HG03439 (cell line): Measurements from ENCODE around the gene VSTM4.

Experiments used
- ATAC-seq: cut with Tn5 transposase; IDR thresholded peaks from one replicate; pipeline ENCODE4 v1.9.1; 2021; ENCODE audit warnings: mild to moderate bottlenecking, moderate library complexity; ENCODE audit not compliant: unreplicated experiment

Gene VSTM4

DNA sequence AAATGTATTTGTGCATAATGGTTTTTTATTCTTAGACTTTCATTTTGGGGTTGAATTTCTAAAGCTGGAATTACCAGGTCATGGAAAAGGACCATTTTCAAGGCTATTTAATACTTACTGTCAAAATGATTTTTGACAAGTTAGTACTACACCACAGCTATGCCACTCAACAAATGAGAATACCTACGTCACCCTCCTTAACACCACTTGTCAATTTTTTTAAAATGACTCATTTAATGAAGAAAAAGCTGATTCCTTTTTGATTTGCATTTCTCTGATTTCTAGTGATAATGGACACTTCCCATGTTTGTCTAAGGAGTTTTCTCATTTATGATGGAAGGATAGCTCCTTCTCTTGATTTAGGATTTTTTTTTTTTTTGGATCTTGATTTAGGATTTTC is 63.3 kb downstream of the VSTM4 start:
- ATAC-seq: no peak

DNA sequence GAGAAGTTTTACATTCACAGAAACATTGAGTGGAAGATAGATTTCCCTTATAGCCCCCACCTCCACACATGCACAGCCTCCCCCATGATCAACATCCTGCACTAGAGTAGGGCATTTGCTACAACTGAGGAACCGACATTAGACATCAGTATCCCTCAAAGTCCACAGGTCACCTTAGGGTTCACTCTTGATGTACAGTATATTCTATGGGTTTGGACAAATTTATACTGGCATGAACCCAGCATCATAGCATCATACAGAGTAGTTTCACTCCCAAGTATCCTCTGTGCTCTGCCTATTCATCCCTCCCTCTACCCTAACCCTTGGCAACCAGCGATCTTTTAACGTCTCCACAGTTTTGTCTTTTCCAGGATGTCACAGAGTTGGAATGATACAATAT is 64.4 kb downstream of the VSTM4 start:
- no peak for ATAC-seq

DNA sequence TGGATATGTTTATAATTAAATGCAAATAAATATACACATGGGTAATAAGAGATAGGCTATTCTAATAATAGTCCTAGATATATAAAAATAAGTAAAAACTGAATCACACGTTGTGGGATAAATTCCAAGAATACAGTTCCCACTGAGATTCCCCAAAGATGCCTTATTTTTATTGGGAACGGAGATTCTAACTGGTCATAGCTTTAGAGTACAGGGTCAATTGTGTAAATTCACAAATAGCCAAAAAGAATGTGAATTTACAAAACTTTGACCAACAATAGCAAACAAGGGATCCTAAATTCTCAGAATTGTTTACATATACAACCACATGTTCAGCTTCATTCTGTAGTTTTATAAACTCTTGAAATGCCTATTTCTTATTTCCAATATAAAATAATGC is 65.0 kb downstream of the VSTM4 start:
- no peak for ATAC-seq

DNA sequence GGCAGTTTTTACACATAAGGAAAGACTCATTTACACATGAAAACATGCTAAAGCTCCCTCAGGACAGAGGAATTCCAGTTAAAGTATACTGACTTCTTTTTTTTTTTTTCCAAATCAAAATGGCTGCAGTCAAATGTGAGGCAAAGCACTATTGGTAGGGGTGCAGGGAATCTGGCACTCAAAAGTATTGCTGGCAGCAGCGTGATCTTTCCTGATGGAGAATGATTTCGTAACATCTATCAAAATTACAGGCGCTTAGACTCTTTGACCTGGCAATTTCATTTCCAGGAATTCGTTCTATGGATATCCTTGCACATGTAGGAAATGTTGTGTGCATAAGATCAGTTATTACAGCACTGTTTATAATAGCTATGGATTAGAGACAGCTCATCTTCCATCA is 65.7 kb downstream of the VSTM4 start:
- no peak for ATAC-seq

DNA sequence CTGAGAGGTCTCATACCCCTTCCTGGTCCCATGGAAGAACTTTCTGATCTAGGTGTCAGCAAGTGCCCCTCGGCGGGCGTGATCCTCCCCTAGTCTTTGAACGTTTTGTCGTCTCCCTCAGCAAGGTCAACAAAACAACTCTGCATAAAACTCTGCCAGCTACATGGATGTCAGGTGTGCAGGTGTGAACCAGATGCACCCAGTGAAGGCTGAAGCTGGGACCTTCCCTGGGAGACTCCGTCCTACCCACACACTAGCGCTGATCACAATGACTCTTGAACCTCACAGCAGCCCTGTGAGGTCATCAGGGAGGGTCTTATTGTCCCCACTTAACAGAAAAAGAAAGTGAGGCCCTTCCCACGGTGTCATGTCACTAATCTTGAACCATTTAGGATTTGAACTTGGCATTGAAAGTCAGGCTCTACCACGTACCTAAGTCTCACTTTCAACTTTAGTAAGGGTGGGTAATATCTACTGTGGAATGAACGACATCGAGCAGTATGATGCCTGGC is 68.1 kb downstream of the VSTM4 start:
- ATAC-seq: no peak

DNA sequence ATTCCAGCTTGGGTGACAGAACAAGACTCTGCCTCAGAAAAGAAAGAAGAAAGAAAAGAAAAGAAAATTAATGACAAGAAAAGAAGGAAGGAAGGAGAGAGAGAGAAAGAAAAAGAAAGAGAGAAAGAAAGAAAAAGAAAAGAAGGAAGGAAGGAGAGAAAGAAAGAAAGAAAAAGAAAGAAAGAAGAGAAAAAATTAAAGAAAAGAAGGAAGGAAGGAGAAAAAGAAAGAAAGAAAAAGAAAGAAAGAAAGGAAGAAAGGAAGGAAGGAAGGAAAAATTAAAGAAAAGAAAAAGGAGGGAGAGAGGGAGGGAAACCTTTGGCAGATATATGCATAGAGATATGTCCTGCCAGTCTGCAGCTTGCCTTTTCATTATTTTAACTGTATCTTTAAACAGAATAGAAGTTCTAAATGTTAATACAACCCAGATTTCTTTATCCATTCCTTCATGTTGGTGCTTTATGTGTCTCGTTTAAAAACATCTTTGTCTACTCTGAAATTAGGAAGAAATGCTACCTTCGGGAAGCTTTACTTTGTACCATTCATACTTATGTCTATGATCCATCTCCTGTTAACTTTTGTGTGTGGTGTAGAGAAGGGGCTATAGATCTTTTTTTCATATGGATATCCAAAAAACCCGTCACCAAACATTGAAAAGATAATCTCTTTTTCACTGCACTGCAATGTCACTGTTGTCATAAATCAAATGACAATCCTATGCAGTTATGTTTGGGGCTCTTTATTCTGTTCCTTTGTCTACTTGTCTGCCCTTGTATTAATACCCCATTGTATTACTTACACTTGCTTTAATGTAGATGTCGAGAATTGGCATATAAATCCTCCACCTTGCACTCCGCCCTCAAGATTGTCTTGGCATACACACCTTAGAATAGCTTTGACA is 70.8 kb downstream of the VSTM4 start:
- no peak for ATAC-seq

DNA sequence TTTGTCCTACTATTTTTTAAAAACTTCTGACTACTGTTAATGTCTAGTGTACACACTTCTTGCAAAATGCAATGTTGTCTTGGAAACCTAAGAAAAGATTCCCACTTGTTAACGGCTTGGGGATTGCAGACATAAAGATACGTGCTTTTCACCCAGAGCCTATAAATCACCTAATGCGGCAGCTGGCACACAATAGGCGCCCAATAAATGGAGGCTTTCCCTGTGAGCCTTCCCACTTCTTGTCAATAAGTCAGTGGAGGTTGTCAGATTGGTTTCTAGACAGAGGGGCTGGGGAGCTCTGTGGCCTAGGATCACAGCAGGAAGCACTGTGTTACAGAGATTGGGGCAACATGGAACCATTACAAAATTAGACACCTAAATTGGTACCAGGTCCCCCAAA is 74.7 kb downstream of the VSTM4 start:
- no peak for ATAC-seq

DNA sequence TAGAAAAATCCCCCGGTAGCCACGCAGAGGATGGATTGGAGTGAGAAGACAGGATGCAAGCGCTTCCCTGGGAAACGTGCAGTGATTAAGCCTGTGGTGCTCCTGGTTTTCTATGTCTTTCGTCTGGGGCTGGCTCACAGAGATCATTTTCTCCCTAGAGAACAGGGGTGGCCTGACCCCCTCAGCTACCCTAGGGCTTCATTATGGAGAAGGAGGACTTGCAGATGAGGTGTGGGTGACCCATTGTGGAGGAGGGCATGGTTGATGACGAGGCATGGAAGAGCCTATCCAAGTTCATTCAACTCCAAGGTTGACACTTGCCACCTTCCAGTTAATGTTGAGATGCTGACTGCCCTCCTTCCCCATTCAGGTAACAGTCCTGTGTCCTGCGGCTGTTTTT is 75.9 kb downstream of the VSTM4 start:
- ATAC-seq: no peak

DNA sequence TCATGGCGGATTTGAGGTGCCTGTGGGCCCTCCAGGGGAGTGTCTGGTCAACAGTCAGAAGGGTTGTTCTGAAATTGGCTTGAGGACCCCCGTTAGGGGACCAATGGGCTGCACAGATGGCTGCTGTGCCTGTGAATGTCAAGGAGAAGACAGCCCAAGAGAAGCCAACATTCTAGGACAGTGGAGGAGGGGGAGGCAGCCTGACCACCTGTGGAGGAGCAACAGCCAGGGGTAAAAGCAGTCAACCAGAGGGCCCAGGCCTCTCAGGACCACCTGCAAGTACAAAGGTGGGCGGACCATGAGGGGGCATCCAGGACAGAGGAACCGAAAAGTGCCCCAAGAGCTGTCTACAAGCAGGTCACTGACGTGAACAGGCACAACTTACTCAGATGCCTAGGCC is 76.6 kb downstream of the VSTM4 start:
- ATAC-seq: no peak

DNA sequence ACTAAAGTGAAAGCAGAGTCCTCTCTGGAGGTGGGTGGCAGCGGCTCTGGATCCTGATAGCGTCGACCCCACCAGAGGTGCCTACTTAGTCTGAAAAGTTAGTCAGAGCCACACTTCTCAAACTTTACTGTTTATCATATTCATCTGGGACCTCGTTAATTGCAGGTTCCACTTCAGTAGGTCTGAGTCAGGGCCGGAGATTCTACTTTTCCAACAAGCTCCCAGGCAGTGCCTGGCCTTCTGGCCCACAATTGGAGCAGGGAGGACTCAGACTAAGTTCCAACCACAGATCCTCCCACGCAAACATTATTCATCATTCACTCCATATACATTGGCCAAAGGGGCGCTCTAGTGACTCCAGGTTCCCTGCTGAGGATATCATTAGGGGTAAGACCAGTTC is 78.1 kb downstream of the VSTM4 start:
- ATAC-seq: no peak

DNA sequence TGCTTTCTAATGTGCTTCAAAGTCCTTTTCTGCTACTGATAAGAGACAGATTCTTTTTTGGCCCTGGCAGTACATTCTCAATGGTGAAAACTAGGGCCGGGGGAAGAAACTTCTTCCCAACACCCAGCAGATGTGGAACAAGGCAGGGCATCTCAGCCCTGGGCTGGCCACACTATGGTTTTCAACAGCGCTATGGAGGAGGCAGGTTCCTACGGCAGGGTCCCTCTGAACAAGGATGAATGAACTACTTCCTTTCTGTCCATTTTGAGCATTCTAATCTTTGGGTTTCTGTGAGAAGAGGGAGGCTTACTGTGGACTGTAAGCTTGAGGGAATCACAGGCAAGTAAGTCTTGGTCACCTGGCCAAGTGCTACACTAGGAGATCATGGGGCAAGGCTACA is 78.7 kb downstream of the VSTM4 start:
- ATAC-seq: no peak

DNA sequence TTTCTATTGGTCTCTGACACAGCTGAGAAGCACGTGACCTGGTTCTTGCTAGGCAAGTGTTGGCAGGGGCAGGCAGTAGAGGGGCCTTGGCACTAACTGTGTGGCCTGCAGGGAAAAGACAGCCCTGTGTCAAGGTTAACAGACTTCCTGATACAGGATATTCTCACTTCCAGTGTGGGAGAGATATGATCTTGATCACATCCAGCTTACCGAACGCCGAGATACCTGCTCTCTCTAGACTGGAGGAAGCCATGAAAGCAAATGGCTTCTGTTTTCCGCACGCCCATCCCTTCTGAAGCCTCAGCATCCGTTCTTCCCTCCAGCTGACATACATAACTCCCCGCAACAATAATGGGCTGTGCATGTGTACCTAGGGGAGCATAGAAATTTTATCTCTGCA is 79.4 kb downstream of the VSTM4 start:
- no peak for ATAC-seq

DNA sequence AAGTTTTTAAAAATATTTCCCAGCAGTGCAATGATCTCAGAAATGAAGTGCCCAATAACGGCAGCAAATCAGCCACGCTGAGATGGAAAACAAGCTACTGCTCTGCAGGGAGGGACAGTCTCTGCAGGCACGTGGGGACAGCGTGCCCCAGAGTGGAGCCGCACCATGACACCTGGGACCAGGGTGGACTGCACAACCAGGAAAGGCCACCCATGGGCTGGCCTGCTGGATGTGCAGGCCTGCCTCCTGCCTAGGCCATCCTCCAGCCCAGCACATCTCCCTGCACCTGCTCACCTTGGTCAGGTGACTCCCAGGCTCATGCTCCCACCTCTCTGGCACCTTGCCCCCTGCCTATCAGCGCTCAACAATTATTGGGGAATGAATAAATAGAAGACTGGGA is 80.4 kb downstream of the VSTM4 start:
- ATAC-seq: no peak

DNA sequence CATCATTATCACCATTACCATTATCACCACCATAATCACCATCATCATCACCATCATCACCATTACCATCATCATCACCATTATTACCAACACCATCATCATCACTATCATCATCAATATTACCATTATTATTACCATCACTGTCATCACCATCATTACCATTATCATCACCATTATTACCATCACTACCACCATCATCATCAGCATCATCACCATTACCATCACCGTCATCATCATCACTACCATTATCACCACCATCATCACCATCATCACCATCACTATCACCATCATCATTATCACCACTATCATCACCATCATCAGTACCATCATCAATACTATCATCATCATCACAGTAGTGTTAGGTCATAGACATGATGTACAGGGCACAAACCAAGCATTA is 81.4 kb downstream of the VSTM4 start:
- no peak for ATAC-seq

DNA sequence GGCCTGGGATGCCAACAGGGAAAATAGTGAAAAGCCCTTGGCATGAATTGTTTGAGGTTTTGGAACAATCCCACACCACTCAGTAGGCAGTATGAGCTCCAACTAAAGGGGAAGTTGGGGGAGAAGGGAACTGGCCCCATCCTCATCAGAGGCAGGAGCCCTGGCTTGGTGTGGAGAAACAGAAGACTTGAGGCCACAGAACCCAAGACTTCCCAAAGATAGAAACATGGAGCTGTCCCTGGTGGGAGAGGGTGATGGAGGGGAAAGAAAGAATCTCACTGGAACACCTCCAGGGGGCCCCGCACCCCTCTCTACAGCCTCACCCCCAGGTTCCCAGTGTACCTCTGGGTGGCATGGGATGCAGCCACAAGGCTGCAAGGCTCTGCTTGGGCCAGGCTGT is 85.7 kb downstream of the VSTM4 start:
- no peak for ATAC-seq

DNA sequence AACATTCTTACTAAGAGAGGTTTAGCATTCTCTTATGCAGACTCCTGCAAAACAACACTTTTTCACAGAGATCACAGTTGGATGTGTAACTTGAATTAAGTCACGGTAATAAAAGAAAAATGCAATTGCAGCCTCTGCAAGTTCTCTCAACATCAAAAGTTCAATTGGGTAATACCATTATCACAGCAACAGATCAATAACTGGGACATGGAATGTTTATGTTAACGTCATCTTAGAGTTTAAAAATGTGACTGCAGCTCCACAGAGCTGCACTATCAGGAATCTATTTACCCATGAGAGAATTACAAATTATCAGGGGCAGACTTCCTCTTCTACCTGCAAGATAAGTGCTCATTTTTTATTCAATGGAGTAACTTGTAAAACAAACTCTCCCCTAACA is 86.7 kb downstream of the VSTM4 start:
- ATAC-seq: no peak

DNA sequence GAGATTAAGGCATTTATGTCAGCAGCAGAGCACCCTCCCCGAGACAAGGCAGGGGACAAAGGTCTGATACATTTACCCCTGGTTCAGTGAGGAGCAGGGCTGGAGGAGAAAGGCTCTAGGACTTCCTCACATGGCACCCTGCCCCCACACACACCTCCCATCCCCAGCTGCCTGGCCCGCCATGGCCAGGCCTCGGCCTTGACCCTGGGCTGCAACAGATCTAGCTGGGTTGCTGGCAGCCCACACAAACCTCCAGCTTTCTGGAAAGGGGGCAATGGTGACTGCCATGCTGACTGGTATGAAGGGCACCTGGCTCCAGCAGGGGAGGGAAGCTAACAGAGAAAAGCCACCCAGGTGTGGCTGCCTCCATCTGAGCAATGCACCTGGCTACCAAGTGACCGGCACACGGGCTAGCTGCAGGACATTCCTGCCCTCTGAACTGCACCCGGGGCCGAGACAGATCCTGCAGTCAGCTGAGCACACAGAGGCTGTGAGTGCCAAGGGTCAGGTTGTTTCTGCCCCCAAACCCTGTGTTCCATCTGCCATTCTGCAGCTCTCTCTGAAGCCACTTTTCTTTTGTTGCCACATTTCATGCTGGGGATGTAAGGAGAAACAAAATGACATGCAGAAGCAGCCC is 89.9 kb downstream of the VSTM4 start:
- no peak for ATAC-seq

DNA sequence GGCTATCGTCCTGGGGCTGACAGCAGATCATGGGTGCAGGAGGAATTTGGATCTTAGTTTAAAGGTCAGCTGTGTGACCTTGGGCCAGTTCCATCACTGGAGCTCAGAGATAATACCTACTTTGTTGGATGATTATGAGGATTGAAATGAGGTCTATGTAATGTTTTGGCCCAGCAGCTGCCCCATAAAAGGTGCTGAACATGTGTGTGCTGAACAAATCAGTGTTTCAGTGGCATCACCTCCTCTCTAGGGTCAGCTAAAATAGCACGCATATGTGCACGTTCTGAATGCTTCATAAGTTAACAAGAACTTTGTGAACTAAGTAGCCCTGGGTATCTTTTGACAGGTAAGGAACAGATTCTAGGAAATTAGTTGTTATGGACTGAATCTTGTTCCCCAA is 90.8 kb downstream of the VSTM4 start:
- ATAC-seq: no peak

DNA sequence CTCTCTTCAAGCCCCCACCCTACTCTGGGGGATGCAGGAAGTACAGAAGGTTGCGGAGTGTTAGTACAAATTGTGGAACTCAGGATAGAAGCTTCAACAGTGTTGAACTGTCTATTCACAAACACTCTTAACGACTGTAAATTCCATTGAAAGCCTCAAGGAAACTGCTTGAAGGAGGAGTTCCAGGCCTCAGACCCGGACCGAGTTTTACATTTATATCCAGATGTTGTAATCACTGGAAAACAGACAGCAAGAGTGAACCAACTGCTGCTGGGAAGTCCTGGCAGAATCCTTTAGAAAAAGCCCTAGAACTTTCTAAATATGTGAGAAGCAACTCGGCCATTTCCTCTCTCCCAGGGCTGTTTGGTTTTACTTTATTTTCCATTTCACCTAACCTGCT is 91.6 kb downstream of the VSTM4 start:
- ATAC-seq: no peak

DNA sequence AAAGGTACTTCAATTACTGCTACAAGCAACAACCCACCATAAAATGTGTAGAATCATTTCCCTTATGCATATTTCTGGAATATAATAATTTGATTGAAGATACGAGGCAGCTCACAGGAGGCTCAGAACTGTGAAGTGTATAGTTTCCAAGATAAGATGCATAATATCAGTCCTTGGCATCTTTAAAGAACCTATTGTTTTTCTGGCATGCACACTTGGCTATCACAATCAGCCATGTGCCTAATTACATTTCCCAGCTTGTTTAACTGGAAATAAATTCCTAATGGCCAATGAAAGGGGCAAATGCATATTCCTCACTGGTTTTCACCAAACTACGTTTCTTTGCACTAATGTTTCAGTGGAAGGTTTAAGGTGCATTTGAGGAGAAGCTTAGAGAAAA is 92.3 kb downstream of the VSTM4 start:
- ATAC-seq: no peak

DNA sequence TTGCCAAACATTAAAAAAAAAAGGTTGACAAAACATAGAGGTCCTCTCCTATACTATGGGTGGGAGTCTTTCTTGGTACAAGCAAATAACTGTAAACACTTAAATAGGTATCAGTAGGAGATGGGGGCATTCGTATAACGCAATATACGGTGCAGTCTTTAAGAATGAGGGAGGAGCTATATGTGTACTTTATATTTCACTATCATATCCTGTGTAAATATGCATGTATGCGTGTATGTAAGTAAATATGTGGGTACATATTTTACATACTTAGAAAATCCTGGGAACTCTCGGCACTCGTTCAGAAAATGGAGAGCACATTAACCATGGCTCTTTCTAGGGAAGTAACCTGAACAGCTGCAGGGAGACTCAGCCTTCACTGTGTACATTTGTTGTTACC is 93.6 kb downstream of the VSTM4 start:
- ATAC-seq: no peak

DNA sequence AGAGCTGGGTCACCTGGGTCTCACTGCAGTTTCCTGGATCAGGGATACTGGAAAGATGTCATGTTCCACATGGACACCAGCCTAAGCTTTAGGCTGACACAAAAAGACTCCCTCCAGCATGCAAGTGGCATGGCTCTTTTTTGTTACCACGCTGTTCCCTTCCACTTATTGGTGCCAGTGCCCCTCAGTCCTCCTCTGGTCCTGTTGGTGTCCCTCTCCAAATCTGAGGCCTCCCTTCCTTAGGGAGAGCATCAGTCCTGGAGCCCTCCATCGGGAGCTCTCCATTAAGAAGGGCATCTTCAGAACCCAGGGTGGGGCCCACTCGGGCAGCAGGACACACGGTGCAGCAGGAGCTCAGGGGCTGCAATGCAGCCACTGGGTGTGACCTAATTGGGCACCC is 99.6 kb downstream of the VSTM4 start:
- no peak for ATAC-seq
